ENCODE data around the gene MARF1. TPM values are rescaled to one million over a fixed set of nuclear protein-coding genes. Genes with fewer than 3 reads are reported as not detected.
"Not testable (repeated sequence)": the region's sequence is repeated elsewhere in the genome, so short reads cannot be mapped to it uniquely, and the experiment has no call there.

Gene MARF1
- total and polyA plus RNA-seq, 9 of the 15 experiments (the other 6 are each of a cell fraction or from before 2014, with no cell fraction given), result 4.7 to 33.2 (median 11.7) TPM

- H3K9me1 ChIP-seq (ENCODE audit: control insufficient read depth, insufficient read depth, low read length); ATAC-seq; H3K36me3 ChIP-seq (ENCODE audit: control insufficient read depth, insufficient read depth, low read length); H3K9me3 ChIP-seq (replicated peaks; ENCODE audit: control insufficient read depth, insufficient read depth, low read depth, low read length); H3K4me2 ChIP-seq (ENCODE audit: insufficient read depth, low read length); H3K27ac ChIP-seq (ENCODE audit: extremely low read depth, low read depth, low read length); BruUV-seq (replicated peaks); FAIRE-seq; H3K9ac ChIP-seq (ENCODE audit: insufficient read depth in 1 of 2, low read depth in 2 of 2, low read length in 2 of 2); DNase-seq (ENCODE audit: extremely low read depth in 1 of 4, low spot score in 3 of 4); H3K4me3 ChIP-seq; in situ Hi-C loops (cut with MboI); H3K27me3 ChIP-seq (ENCODE audit: control insufficient read depth in 2 of 2, insufficient read depth in 2 of 2, low read length in 2 of 2); H4K20me1 ChIP-seq (replicated peaks; ENCODE audit: control insufficient read depth, insufficient read depth, low read length): not testable (repeated sequence)
- WGBS (ENCODE audit: insufficient coverage, low coverage, missing lambda C conversion rate), result 68% methylated on average over 12 of the region's 13 CpGs
- intact Hi-C loops (cut with micrococcal nuclease), result loop anchor here (10.0 kb wide), 2 partner anchors 72 to 222 kb away; no protein-coding TSS in a partner anchor
- Histone ChIP-seq H2AFZ (ENCODE audit: low read depth, low read length) (peak overlapping the region; percentile 52), H3K79me2 (ENCODE audit: control insufficient read depth, insufficient read depth, low read length) (peaks cover 26% of the 10 kb centered on the region), H3K4me1 (replicated peaks in 1 of 2; ENCODE audit: control insufficient read depth in 2 of 2, insufficient read depth in 2 of 2, low read length in 2 of 2) (peaks cover 15 to 17% of the 10 kb centered on the region in 2 experiments; a peak in 4 of 5 replicates)
- ChIA-PET CTCF (ENCODE audit: low intra/inter-chr PET ratio) (interaction anchor here (0.7 kb wide), 1 partner anchor 482 kb away, joined by 3 read pairs; no protein-coding TSS in a partner anchor), POLR2A (interaction anchor here (0.5 to 3.0 kb wide), 2 partner anchors 14 to 128 kb away, joined by 3 to 11 read pairs; no protein-coding TSS in a partner anchor)
Measured at GRCh38 chr16:15646557-15647293, 3.8 kb upstream of the MARF1 start.

GRCh38 chr16:15644962-15645465, 2.1 kb upstream of the MARF1 start:
- WGBS (ENCODE audit: insufficient coverage, low coverage, missing lambda C conversion rate), result 68% methylated on average over 10 of the region's 10 CpGs
- H3K9ac ChIP-seq (ENCODE audit: insufficient read depth in 1 of 2, low read depth in 2 of 2, low read length in 2 of 2); ATAC-seq; BruUV-seq (replicated peaks); H3K9me3 ChIP-seq (replicated peaks; ENCODE audit: control insufficient read depth, insufficient read depth, low read depth, low read length); H3K27me3 ChIP-seq (ENCODE audit: control insufficient read depth in 2 of 2, insufficient read depth in 2 of 2, low read length in 2 of 2); H3K36me3 ChIP-seq (ENCODE audit: control insufficient read depth, insufficient read depth, low read length); H3K27ac ChIP-seq (ENCODE audit: extremely low read depth, low read depth, low read length); H3K9me1 ChIP-seq (ENCODE audit: control insufficient read depth, insufficient read depth, low read length); H4K20me1 ChIP-seq (replicated peaks; ENCODE audit: control insufficient read depth, insufficient read depth, low read length); CTCF ChIA-PET (ENCODE audit: low intra/inter-chr PET ratio); H2AFZ ChIP-seq (ENCODE audit: low read depth, low read length); H3K4me3 ChIP-seq; in situ Hi-C loops (cut with MboI); H3K4me2 ChIP-seq (ENCODE audit: insufficient read depth, low read length); TF ChIP-seq ATF3 (CRISPR knock-in tag; conservative IDR thresholded peaks at IDR 0.05): not testable (repeated sequence)
- FAIRE-seq, result peak; percentile 44
- Histone ChIP-seq H3K79me2 (ENCODE audit: control insufficient read depth, insufficient read depth, low read length) (peaks cover 27% of the 10 kb centered on the region), H3K4me1 (replicated peaks in 1 of 2; ENCODE audit: control insufficient read depth in 2 of 2, insufficient read depth in 2 of 2, low read length in 2 of 2) (peaks cover 7 to 28% of the 10 kb centered on the region in 2 experiments)
- intact Hi-C loops (cut with micrococcal nuclease), result loop anchor here (10.0 kb wide), 2 partner anchors 70 to 220 kb away; no protein-coding TSS in a partner anchor
- peak in 1 of 4 experiments; percentile 80 for DNase-seq (ENCODE audit: extremely low read depth in 1 of 4, low spot score in 3 of 4)
- POLR2A ChIA-PET, result interaction anchor here (0.9 to 3.0 kb wide), 2 partner anchors 13 to 16 kb away, joined by 3 to 11 read pairs; no protein-coding TSS in a partner anchor
- peak; percentile 33 for TF ChIP-seq RBM25 (IDR thresholded peaks at IDR 0.05; ENCODE audit: low read depth, low read length, severe bottlenecking)
- TF ChIP-seq CEBPB (tag; IDR thresholded peaks at IDR 0.05), result peak; percentile 76
- TF ChIP-seq RAD21 (CRISPR knock-in tag; conservative IDR thresholded peaks at IDR 0.05 in 1 of 2, IDR thresholded peaks at IDR 0.05 in 1 of 2), result 0 out of 4 replicates have a peak, but pooled peaks of 1 of the 2 experiments have one; percentile 9
- 0 out of 2 replicates have a peak, but pooled peaks have one; percentile 18 for TF ChIP-seq SP1 (CRISPR knock-in tag; IDR thresholded peaks at IDR 0.05)
- peak; percentile 39 to 66; a peak in 1 of 4 replicates for TF ChIP-seq RCOR1 (IDR thresholded peaks at IDR 0.05; ENCODE audit: borderline replicate concordance in 1 of 2, low read depth in 2 of 2, low read length in 2 of 2)
- 0 out of 2 replicates have a peak, but pooled peaks have one; percentile 56 for TF ChIP-seq HDGF (IDR thresholded peaks at IDR 0.05)
- peak; percentile 78 for TF ChIP-seq FOSL1 (tag; conservative IDR thresholded peaks at IDR 0.05)
- peak; percentile 19; the same call in 1 of the 2 replicates for TF ChIP-seq ARID3A (IDR thresholded peaks at IDR 0.05; ENCODE audit: borderline replicate concordance, low read depth, low read length)
- 0 out of 2 replicates have a peak, but pooled peaks have one; percentile 42 for TF ChIP-seq SMARCA4 (IDR thresholded peaks at IDR 0.05)
- TF ChIP-seq ATF3 (IDR thresholded peaks at IDR 0.05), result peak; percentile 85
